ENCODE results near the gene IL6ST.

The IL6ST gene

GRCh38 chr5:55935371-55935770 lies 59.4 kb downstream of the IL6ST start:
- no peak for DNase-seq (ENCODE audit: extremely low read depth, insufficient read length)
- Histone ChIP-seq H3K27me3 (replicated peaks; ENCODE audit: control insufficient read depth, insufficient read depth, low read length) (no peaks in the 10 kb centered on the region), H3K4me3 (replicated peaks; ENCODE audit: low read depth, low read length) (no peak overlapping the region), H3K36me3 (ENCODE audit: control insufficient read depth, insufficient read depth, low read length) (no peaks in the 10 kb centered on the region)
- no peak for TF ChIP-seq CTCF (IDR thresholded peaks at IDR 0.05; ENCODE audit: insufficient read depth, low read length, poor library complexity, severe bottlenecking)

- no peaks in the 10 kb centered on the region for H3K36me3 ChIP-seq (ENCODE audit: control insufficient read depth, insufficient read depth, low read length)
- no peak for DNase-seq (ENCODE audit: extremely low read depth, insufficient read length)
Observed at GRCh38 chr5:55934720-55935119, 60.0 kb downstream of the IL6ST start.

GRCh38 chr5:55934115-55934613 lies 60.6 kb downstream of the IL6ST start:
- Histone ChIP-seq H3K36me3 (ENCODE audit: control insufficient read depth, insufficient read depth, low read length) (no peaks in the 10 kb centered on the region), H3K4me3 (replicated peaks; ENCODE audit: low read depth, low read length) (no peak overlapping the region), H3K27me3 (replicated peaks; ENCODE audit: control insufficient read depth, insufficient read depth, low read length) (no peaks in the 10 kb centered on the region)
- no peak for DNase-seq (ENCODE audit: extremely low read depth, insufficient read length)
- no peak for TF ChIP-seq CTCF (IDR thresholded peaks at IDR 0.05; ENCODE audit: insufficient read depth, low read length, poor library complexity, severe bottlenecking)

More at GRCh38 chr5:55934720-55935119, 60.0 kb downstream of the IL6ST start:
- no peak overlapping the region for H3K4me3 ChIP-seq (replicated peaks; ENCODE audit: low read depth, low read length)
- no peaks in the 10 kb centered on the region for H3K27me3 ChIP-seq (replicated peaks; ENCODE audit: control insufficient read depth, insufficient read depth, low read length)
- TF ChIP-seq CTCF (IDR thresholded peaks at IDR 0.05; ENCODE audit: insufficient read depth, low read length, poor library complexity, severe bottlenecking): no peak

GRCh38 chr5:55933377-55934114 lies 61.2 kb downstream of the IL6ST start:
- DNase-seq (ENCODE audit: extremely low read depth, insufficient read length): no peak
- no peak overlapping the region for H3K4me3 ChIP-seq (replicated peaks; ENCODE audit: low read depth, low read length)
- no peaks in the 10 kb centered on the region for H3K36me3 ChIP-seq (ENCODE audit: control insufficient read depth, insufficient read depth, low read length)
- TF ChIP-seq CTCF (IDR thresholded peaks at IDR 0.05; ENCODE audit: insufficient read depth, low read length, poor library complexity, severe bottlenecking): no peak
- H3K27me3 ChIP-seq (replicated peaks; ENCODE audit: control insufficient read depth, insufficient read depth, low read length): no peaks in the 10 kb centered on the region

- Histone ChIP-seq H3K4me3 (replicated peaks; ENCODE audit: low read depth, low read length) (no peak overlapping the region), H3K27me3 (replicated peaks; ENCODE audit: control insufficient read depth, insufficient read depth, low read length) (no peaks in the 10 kb centered on the region), H3K36me3 (ENCODE audit: control insufficient read depth, insufficient read depth, low read length) (no peaks in the 10 kb centered on the region)
- no peak for DNase-seq (ENCODE audit: extremely low read depth, insufficient read length)
- TF ChIP-seq CTCF (IDR thresholded peaks at IDR 0.05; ENCODE audit: insufficient read depth, low read length, poor library complexity, severe bottlenecking): no peak
Observed at GRCh38 chr5:55932700-55933099, 62.1 kb downstream of the IL6ST start.

Measured in GM06990 (cell line).